ENCODE data around the gene DHX16.

Gene DHX16

GRCh38 chr6:30686009-30686907 is 13.5 kb upstream of the DHX16 start, which contains the start of gene PPP1R18:
Gene PPP1R18 (minus strand): TSS chr6:30686645. CDS start chr6:30686018, 627 bp downstream.
- Histone ChIP-seq H3K27ac (ENCODE audit: low read depth, low read length) (peak within 1 kb of the TSS; percentile 100), H3K9ac (ENCODE audit: low read length in 5 of 5) (peak within 1 kb of the TSS; percentile 94 to 99 (median 97)), H3K36me3 (ENCODE audit: control insufficient read depth in 5 of 5, insufficient read depth in 5 of 5, low read length in 5 of 5) (peaks cover 0 to 7% (median 0%) of the 10 kb centered on the region in 5 donors), H3K27me3 (ENCODE audit: control insufficient read depth in 5 of 5, insufficient read depth in 4 of 5, low read length in 5 of 5) (peaks cover 0 to 9% (median 0%) of the 10 kb centered on the region in 5 donors), H3K4me3 (ENCODE audit: low read depth in 1 of 5, low read length in 5 of 5) (peak within 1 kb of the TSS; percentile 75 to 97 (median 85)), H3K9me3 (ENCODE audit: control insufficient read depth in 5 of 5, low read length in 5 of 5) (no peaks in the 10 kb centered on the region), H3K4me1 (ENCODE audit: control insufficient read depth in 5 of 5, insufficient read depth in 5 of 5, low read length in 5 of 5) (peaks cover 24 to 87% (median 81%) of the 10 kb centered on the region in 5 donors)

- Histone ChIP-seq H3K27me3 (ENCODE audit: control insufficient read depth in 5 of 5, insufficient read depth in 4 of 5, low read length in 5 of 5) (peaks cover 0 to 9% (median 0%) of the 10 kb centered on the region in 5 donors), H3K9ac (ENCODE audit: low read length in 5 of 5) (peak overlapping the region; percentile 80 to 99 (median 90)), H3K36me3 (ENCODE audit: control insufficient read depth in 5 of 5, insufficient read depth in 5 of 5, low read length in 5 of 5) (peaks cover 0 to 10% (median 4%) of the 10 kb centered on the region in 5 donors), H3K4me3 (ENCODE audit: low read depth in 1 of 5, low read length in 5 of 5) (peak overlapping the region; percentile 75 to 97 (median 85)), H3K27ac (ENCODE audit: low read depth, low read length) (peak overlapping the region; percentile 100), H3K9me3 (ENCODE audit: control insufficient read depth in 5 of 5, low read length in 5 of 5) (no peaks in the 10 kb centered on the region), H3K4me1 (ENCODE audit: control insufficient read depth in 5 of 5, insufficient read depth in 5 of 5, low read length in 5 of 5) (peaks cover 24 to 88% (median 86%) of the 10 kb centered on the region in 5 donors)
Observed at GRCh38 chr6:30685157-30686008, 12.6 kb upstream of the DHX16 start.

GRCh38 chr6:30684386-30685156 is 11.8 kb upstream of the DHX16 start:
- peak overlapping the region; percentile 100 for H3K27ac ChIP-seq (ENCODE audit: low read depth, low read length)
- H3K4me1 ChIP-seq (ENCODE audit: control insufficient read depth in 5 of 5, insufficient read depth in 5 of 5, low read length in 5 of 5) = peaks cover 24 to 88% (median 86%) of the 10 kb centered on the region in 5 donors
- peak overlapping the region; percentile 75 to 94 (median 85) for H3K4me3 ChIP-seq (ENCODE audit: low read depth in 1 of 5, low read length in 5 of 5)
- peaks cover 0 to 15% (median 9%) of the 10 kb centered on the region in 5 donors for H3K36me3 ChIP-seq (ENCODE audit: control insufficient read depth in 5 of 5, insufficient read depth in 5 of 5, low read length in 5 of 5)
- H3K9ac ChIP-seq (ENCODE audit: low read length in 5 of 5) = peak overlapping the region; percentile 88 to 99 (median 91)
- peaks cover 0 to 9% (median 0%) of the 10 kb centered on the region in 5 donors for H3K27me3 ChIP-seq (ENCODE audit: control insufficient read depth in 5 of 5, insufficient read depth in 4 of 5, low read length in 5 of 5)
- no peaks in the 10 kb centered on the region for H3K9me3 ChIP-seq (ENCODE audit: control insufficient read depth in 5 of 5, low read length in 5 of 5)

GRCh38 chr6:30683980-30684338 is 11.2 kb upstream of the DHX16 start:
- peak overlapping the region; percentile 100 for H3K27ac ChIP-seq (ENCODE audit: low read depth, low read length)
- H3K27me3 ChIP-seq (ENCODE audit: control insufficient read depth in 5 of 5, insufficient read depth in 4 of 5, low read length in 5 of 5) = peaks cover 0 to 9% (median 0%) of the 10 kb centered on the region in 5 donors
- no peaks in the 10 kb centered on the region for H3K9me3 ChIP-seq (ENCODE audit: control insufficient read depth in 5 of 5, low read length in 5 of 5)
- peak overlapping the region; percentile 78 to 93 (median 88) for H3K9ac ChIP-seq (ENCODE audit: low read length in 5 of 5)
- H3K36me3 ChIP-seq (ENCODE audit: control insufficient read depth in 5 of 5, insufficient read depth in 5 of 5, low read length in 5 of 5) = peaks cover 0 to 16% (median 9%) of the 10 kb centered on the region in 5 donors
- peaks cover 24 to 87% (median 86%) of the 10 kb centered on the region in 5 donors for H3K4me1 ChIP-seq (ENCODE audit: control insufficient read depth in 5 of 5, insufficient read depth in 5 of 5, low read length in 5 of 5)
- peak overlapping the region; percentile 75 to 94 (median 85) for H3K4me3 ChIP-seq (ENCODE audit: low read depth in 1 of 5, low read length in 5 of 5)

- Histone ChIP-seq H3K9ac (ENCODE audit: low read length in 5 of 5) (peak overlapping the region; percentile 78 to 93 (median 88)), H3K27me3 (ENCODE audit: control insufficient read depth in 5 of 5, insufficient read depth in 4 of 5, low read length in 5 of 5) (peaks cover 0 to 9% (median 0%) of the 10 kb centered on the region in 5 donors), H3K27ac (ENCODE audit: low read depth, low read length) (peak overlapping the region; percentile 100), H3K36me3 (ENCODE audit: control insufficient read depth in 5 of 5, insufficient read depth in 5 of 5, low read length in 5 of 5) (peaks cover 0 to 21% (median 14%) of the 10 kb centered on the region in 5 donors), H3K4me1 (ENCODE audit: control insufficient read depth in 5 of 5, insufficient read depth in 5 of 5, low read length in 5 of 5) (peaks cover 24 to 85% (median 81%) of the 10 kb centered on the region in 5 donors), H3K4me3 (ENCODE audit: low read depth in 1 of 5, low read length in 5 of 5) (peak overlapping the region; percentile 75 to 94 (median 85)), H3K9me3 (ENCODE audit: control insufficient read depth in 5 of 5, low read length in 5 of 5) (no peaks in the 10 kb centered on the region)
Observed at GRCh38 chr6:30683183-30683979, 10.6 kb upstream of the DHX16 start.

GRCh38 chr6:30682143-30683117 is 9.6 kb upstream of the DHX16 start:
- no peaks in the 10 kb centered on the region for H3K9me3 ChIP-seq (ENCODE audit: control insufficient read depth in 5 of 5, low read length in 5 of 5)
- peak overlapping the region; percentile 78 to 93 (median 88) for H3K9ac ChIP-seq (ENCODE audit: low read length in 5 of 5)
- H3K36me3 ChIP-seq (ENCODE audit: control insufficient read depth in 5 of 5, insufficient read depth in 5 of 5, low read length in 5 of 5) = peaks cover 0 to 29% (median 19%) of the 10 kb centered on the region in 5 donors
- peak overlapping the region; percentile 100 for H3K27ac ChIP-seq (ENCODE audit: low read depth, low read length)
- peaks cover 20 to 76% (median 72%) of the 10 kb centered on the region in 5 donors for H3K4me1 ChIP-seq (ENCODE audit: control insufficient read depth in 5 of 5, insufficient read depth in 5 of 5, low read length in 5 of 5)
- peaks cover 0 to 8% (median 0%) of the 10 kb centered on the region in 5 donors for H3K27me3 ChIP-seq (ENCODE audit: control insufficient read depth in 5 of 5, insufficient read depth in 4 of 5, low read length in 5 of 5)
- H3K4me3 ChIP-seq (ENCODE audit: low read depth in 1 of 5, low read length in 5 of 5) = peak overlapping the region; percentile 75 to 94 (median 85)

- Histone ChIP-seq H3K4me3 (ENCODE audit: low read depth in 1 of 5, low read length in 5 of 5) (peak overlapping the region; percentile 41 to 94 (median 75)), H3K9ac (ENCODE audit: low read length in 5 of 5) (peak overlapping the region; percentile 58 to 93 (median 69)), H3K9me3 (ENCODE audit: control insufficient read depth in 5 of 5, low read length in 5 of 5) (no peaks in the 10 kb centered on the region), H3K36me3 (ENCODE audit: control insufficient read depth in 5 of 5, insufficient read depth in 5 of 5, low read length in 5 of 5) (peaks cover 3 to 36% (median 26%) of the 10 kb centered on the region in 5 donors), H3K4me1 (ENCODE audit: control insufficient read depth in 5 of 5, insufficient read depth in 5 of 5, low read length in 5 of 5) (peaks cover 17 to 76% (median 71%) of the 10 kb centered on the region in 5 donors), H3K27me3 (ENCODE audit: control insufficient read depth in 5 of 5, insufficient read depth in 4 of 5, low read length in 5 of 5) (peaks cover 0 to 5% (median 0%) of the 10 kb centered on the region in 5 donors), H3K27ac (ENCODE audit: low read depth, low read length) (peak overlapping the region; percentile 100)
Observed at GRCh38 chr6:30681766-30682142, 8.9 kb upstream of the DHX16 start.
